Stomach (tissue), 4 donors: ENCODE results near the gene E2F6.

Experiments used
- POLR2A ChIP-seq, 4 donors: fragments of 450-650 bp; IDR thresholded peaks; one replicate each; pipeline ENCODE4 v1.6.1; 2016; ENCODE audit warnings: antibody characterized with exemption in 4 of 4, control low read depth in 2 of 4, mild to moderate bottlenecking in 1 of 4, moderate library complexity in 1 of 4
- TF ChIP-seq, protein P1 (sequence below), 7 experiments: fragments of 450-650 bp in 4 of 7; fragments of 200-600 bp in 3 of 7; sonication (generic) in 3 of 7; IDR thresholded peaks; one replicate each; pipeline ENCODE4 v1.5.1; 2016 to 2019; ENCODE audit warnings: antibody characterized with exemption in 7 of 7, control low read depth in 2 of 7, mild to moderate bottlenecking in 1 of 7

DNA sequence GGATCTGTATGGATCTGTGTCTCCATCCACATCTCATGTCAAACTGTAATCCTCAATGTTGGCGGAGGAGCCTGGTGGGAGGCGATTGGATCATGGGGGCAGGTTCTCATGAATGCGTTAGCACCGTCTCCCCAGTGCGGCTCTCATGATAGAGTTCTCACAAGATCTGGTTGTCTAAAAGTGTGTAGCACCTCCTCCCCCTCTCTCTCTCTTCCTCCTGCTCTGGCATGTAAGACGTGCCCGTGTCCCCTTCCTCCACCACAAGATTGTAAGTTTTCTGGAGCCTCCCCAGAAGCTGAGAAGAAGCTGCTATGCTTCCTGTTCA is 66.6 kb downstream of the E2F6 start:
- TF ChIP-seq, protein P1, sequence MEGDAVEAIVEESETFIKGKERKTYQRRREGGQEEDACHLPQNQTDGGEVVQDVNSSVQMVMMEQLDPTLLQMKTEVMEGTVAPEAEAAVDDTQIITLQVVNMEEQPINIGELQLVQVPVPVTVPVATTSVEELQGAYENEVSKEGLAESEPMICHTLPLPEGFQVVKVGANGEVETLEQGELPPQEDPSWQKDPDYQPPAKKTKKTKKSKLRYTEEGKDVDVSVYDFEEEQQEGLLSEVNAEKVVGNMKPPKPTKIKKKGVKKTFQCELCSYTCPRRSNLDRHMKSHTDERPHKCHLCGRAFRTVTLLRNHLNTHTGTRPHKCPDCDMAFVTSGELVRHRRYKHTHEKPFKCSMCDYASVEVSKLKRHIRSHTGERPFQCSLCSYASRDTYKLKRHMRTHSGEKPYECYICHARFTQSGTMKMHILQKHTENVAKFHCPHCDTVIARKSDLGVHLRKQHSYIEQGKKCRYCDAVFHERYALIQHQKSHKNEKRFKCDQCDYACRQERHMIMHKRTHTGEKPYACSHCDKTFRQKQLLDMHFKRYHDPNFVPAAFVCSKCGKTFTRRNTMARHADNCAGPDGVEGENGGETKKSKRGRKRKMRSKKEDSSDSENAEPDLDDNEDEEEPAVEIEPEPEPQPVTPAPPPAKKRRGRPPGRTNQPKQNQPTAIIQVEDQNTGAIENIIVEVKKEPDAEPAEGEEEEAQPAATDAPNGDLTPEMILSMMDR (IDR thresholded peaks at IDR 0.05) = no peak
- no peak for TF ChIP-seq POLR2A (IDR thresholded peaks at IDR 0.05)
